Mesenchymal stem cell (in vitro differentiated cells and primary cell): ENCODE results near the gene GPR39.
A peak's percentile ranks its signal among the peaks of the same experiment; 100 is the strongest.

Experiments
- DNase-seq: peaks from one replicate; pipeline ENCODE4 v3.0.0-alpha.2; 2013
- H2AFZ ChIP-seq: one replicate; pipeline ENCODE4 v1.6.1; 2013; ENCODE audit warnings: low read depth, mild to moderate bottlenecking, control low read depth, inconsistent platforms, low read length, moderate library complexity
- H2AK5ac ChIP-seq: 2 replicates; pipeline ENCODE4 v1.6.1; 2013; ENCODE audit warnings: low read length, moderate library complexity, mild to moderate bottlenecking, inconsistent platforms; ENCODE audit not compliant: severe bottlenecking
- H2BK120ac ChIP-seq: one replicate; pipeline ENCODE4 v1.6.1; 2013; ENCODE audit warnings: low read depth, mild to moderate bottlenecking, inconsistent platforms, low read length, moderate library complexity
- H2BK12ac ChIP-seq, 2 experiments: one replicate each; pipeline ENCODE4 v1.6.1; 2013; ENCODE audit warnings: inconsistent platforms in 2 of 2, low read length in 2 of 2, mild to moderate bottlenecking in 2 of 2, moderate library complexity in 2 of 2, control low read depth in 1 of 2
- H2BK15ac ChIP-seq: one replicate; pipeline ENCODE4 v1.6.1; 2013; ENCODE audit warnings: mild to moderate bottlenecking, low read depth, inconsistent platforms; ENCODE audit not compliant: poor library complexity, severe bottlenecking
- H2BK5ac ChIP-seq: 2 replicates; pipeline ENCODE4 v1.6.1; 2013; ENCODE audit warnings: low read depth, mild to moderate bottlenecking, low read length, control low read depth, inconsistent platforms; ENCODE audit not compliant: poor library complexity, severe bottlenecking
- H3K14ac ChIP-seq, 2 experiments: one replicate each; pipeline ENCODE4 v1.6.1; 2013; ENCODE audit warnings: inconsistent platforms in 2 of 2, low read length in 2 of 2, control low read depth in 1 of 2, mild to moderate bottlenecking in 1 of 2, moderate library complexity in 1 of 2
- H3K18ac ChIP-seq, 2 experiments: one replicate each; pipeline ENCODE4 v1.6.1; 2013; ENCODE audit warnings: inconsistent platforms in 2 of 2, low read length in 2 of 2, control low read depth in 1 of 2, low read depth in 1 of 2, mild to moderate bottlenecking in 1 of 2
- H3K23ac ChIP-seq, 2 experiments: one replicate each; pipeline ENCODE4 v1.6.1; 2013; ENCODE audit warnings: inconsistent platforms in 2 of 2, low read length in 2 of 2, mild to moderate bottlenecking in 2 of 2, moderate library complexity in 2 of 2, control low read depth in 1 of 2
- H3K27ac ChIP-seq: 2 replicates; pipeline ENCODE4 v1.5.1; 2013; ENCODE audit warnings: mild to moderate bottlenecking, moderate library complexity, low read length, control low read depth, inconsistent platforms; ENCODE audit not compliant: poor library complexity, severe bottlenecking
- H3K27me3 ChIP-seq, 2 experiments: 2 replicates each; pipeline versions ENCODE4 v1.6.1 to v1.7.0; 2013; ENCODE audit warnings: low read length in 2 of 2, mild to moderate bottlenecking in 2 of 2, moderate library complexity in 2 of 2, control low read depth in 1 of 2, inconsistent platforms in 1 of 2; ENCODE audit not compliant: control insufficient read depth in 1 of 2, insufficient read depth in 1 of 2
- H3K36me3 ChIP-seq, 2 experiments: 2 replicates each; pipeline versions ENCODE4 v1.6.1 to v1.7.0; 2013; ENCODE audit warnings: low read length in 2 of 2, control low read depth in 1 of 2, inconsistent platforms in 1 of 2, low read depth in 1 of 2, mild to moderate bottlenecking in 1 of 2; ENCODE audit not compliant: insufficient read depth in 2 of 2, control insufficient read depth in 1 of 2
- H3K4ac ChIP-seq, 2 experiments: one replicate each; pipeline ENCODE4 v1.6.1; 2013; ENCODE audit warnings: inconsistent platforms in 2 of 2, low read length in 2 of 2, mild to moderate bottlenecking in 2 of 2, moderate library complexity in 2 of 2, control low read depth in 1 of 2, low read depth in 1 of 2
- H3K4me1 ChIP-seq: 2 replicates; pipeline ENCODE4 v1.6.1; 2013; ENCODE audit warnings: low read depth, low read length, control low read depth; ENCODE audit not compliant: control insufficient read depth, insufficient read depth
- H3K4me2 ChIP-seq: 2 replicates; pipeline ENCODE4 v1.6.1; 2013; ENCODE audit warnings: low read length, mild to moderate bottlenecking, inconsistent platforms; ENCODE audit not compliant: poor library complexity, severe bottlenecking
- H3K4me3 ChIP-seq, 2 experiments: 2 replicates each; pipeline versions ENCODE4 v1.5.1 to v1.7.0; 2013; ENCODE audit warnings: low read length in 2 of 2, mild to moderate bottlenecking in 2 of 2, control low read depth in 1 of 2, low read depth in 1 of 2; ENCODE audit not compliant: insufficient read depth in 1 of 2
- H3K79me1 ChIP-seq: replicated peaks from 2 replicates; pipeline ENCODE4 v1.6.1; 2013; ENCODE audit warnings: mild to moderate bottlenecking, control low read depth, low read length, inconsistent platforms; ENCODE audit not compliant: poor library complexity, severe bottlenecking
- H3K9ac ChIP-seq: 2 replicates; pipeline ENCODE4 v1.7.0; 2013; ENCODE audit warnings: mild to moderate bottlenecking, low read length, moderate library complexity
- H3K9me3 ChIP-seq: 2 replicates; pipeline ENCODE4 v1.7.0; 2013; ENCODE audit warnings: mild to moderate bottlenecking, low read length; ENCODE audit not compliant: control insufficient read depth
- H4K8ac ChIP-seq: one replicate; pipeline ENCODE4 v1.6.1; 2013; ENCODE audit warnings: inconsistent platforms, mild to moderate bottlenecking, low read length, moderate library complexity
- H4K91ac ChIP-seq: one replicate; pipeline ENCODE4 v1.6.1; 2013; ENCODE audit warnings: mild to moderate bottlenecking, low read length, inconsistent platforms
- WGBS: methylation state at CpG from one replicate; pipeline ENCODE4 v1.1.7; 2013; ENCODE audit warnings: mixed read lengths; 5-methylcytosine and 5-hydroxymethylcytosine counted together

GPR39 gene

DNA sequence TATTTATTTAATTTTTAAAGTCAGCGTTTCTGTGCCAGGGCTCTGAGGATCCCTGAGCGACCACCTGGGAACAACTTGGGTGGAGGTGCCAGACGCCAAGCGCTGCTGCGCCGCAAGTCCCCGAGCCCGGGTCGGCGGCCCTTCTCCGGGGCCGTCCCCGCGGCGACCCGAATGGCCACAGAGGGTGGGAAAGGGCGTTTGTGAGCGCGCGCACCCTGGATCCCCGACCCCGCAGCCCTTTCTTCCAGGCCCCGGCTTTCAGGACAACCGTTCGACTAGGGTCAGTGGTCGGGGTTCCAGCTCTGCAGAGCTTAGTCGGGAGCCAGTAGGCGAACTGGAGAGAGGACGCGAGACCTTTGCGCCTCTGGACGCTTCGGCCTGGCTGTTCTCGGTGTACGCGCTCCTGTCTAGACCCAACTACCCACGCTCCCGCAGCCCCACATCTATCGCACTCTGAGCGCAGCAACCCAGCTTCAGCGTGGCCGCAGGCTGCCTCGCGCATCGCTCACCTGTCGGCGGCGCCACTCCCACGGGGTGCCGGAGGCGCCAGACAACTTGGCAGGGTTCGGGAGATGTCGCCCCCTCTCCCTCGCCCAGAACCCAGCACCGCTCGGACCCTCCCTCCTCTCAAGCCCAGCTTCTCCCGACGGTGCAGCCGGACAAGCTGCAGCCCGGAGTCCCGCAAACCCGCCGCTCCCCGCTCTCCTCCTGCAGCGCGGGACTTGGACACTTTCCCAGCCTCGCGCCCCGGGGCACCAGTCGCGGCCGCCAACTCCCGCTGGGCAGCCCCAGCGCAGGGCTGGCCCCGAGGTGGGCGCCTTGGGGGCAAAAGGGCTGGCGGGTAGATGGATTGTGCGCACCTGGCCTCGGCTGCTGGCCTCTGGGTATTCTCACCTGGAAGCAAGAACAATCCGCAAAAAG, 252.6 kb downstream of the GPR39 start:
- Histone ChIP-seq H3K23ac (peak overlapping the region in 1 of 2 experiments; percentile 72), H3K4me3 (peak overlapping the region; percentile 57 to 73), H3K14ac (peak overlapping the region in 1 of 2 experiments; percentile 15), H3K9me3 (no peaks in the 10 kb centered on the region), H2BK5ac (peak overlapping the region; percentile 26), H2BK15ac (no peak overlapping the region), H3K27me3 (peaks cover 5 to 47% of the 10 kb centered on the region in 2 experiments), H2BK120ac (no peak overlapping the region), H3K36me3 (no peaks in the 10 kb centered on the region), H4K8ac (no peak overlapping the region), H2AFZ (no peak overlapping the region), H3K4ac (no peak overlapping the region), H3K4me1 (peaks cover 30% of the 10 kb centered on the region), H2AK5ac (no peak overlapping the region), H2BK12ac (no peak overlapping the region), H3K9ac (no peak overlapping the region), H3K27ac (no peak overlapping the region), H3K18ac (peak overlapping the region in 1 of 2 experiments; percentile 30), H3K4me2 (peak overlapping the region; percentile 99), H3K79me1 (peaks cover 10% of the 10 kb centered on the region), H4K91ac (no peak overlapping the region)
- WGBS = under 1% methylated on average over 64 of the region's 80 CpGs
- DNase-seq = peak; percentile 22

- Histone ChIP-seq H3K4me2 (peak within 1 kb of the TSS; percentile 99), H2AK5ac (no peak within 1 kb of the TSS), H3K18ac (peak within 1 kb of the TSS in 1 of 2 experiments; percentile 30), H3K9me3 (no peaks in the 10 kb centered on the region), H3K9ac (no peak within 1 kb of the TSS), H4K8ac (no peak within 1 kb of the TSS), H3K79me1 (peaks cover 10% of the 10 kb centered on the region), H3K4ac (no peak within 1 kb of the TSS), H3K4me1 (peaks cover 30% of the 10 kb centered on the region), H3K14ac (peak within 1 kb of the TSS in 1 of 2 experiments; percentile 79), H3K23ac (peak within 1 kb of the TSS in 1 of 2 experiments; percentile 72), H2AFZ (no peak within 1 kb of the TSS), H3K4me3 (peak within 1 kb of the TSS; percentile 57 to 73), H3K27ac (peak within 1 kb of the TSS; percentile 38), H3K36me3 (no peaks in the 10 kb centered on the region), H2BK5ac (peak within 1 kb of the TSS; percentile 26), H3K27me3 (peaks cover 5 to 47% of the 10 kb centered on the region in 2 experiments), H4K91ac (peak within 1 kb of the TSS; percentile 29), H2BK12ac (no peak within 1 kb of the TSS), H2BK15ac (no peak within 1 kb of the TSS), H2BK120ac (no peak within 1 kb of the TSS)
- WGBS = 0% methylated on average over 11 of the region's 59 CpGs
- peak; percentile 9 for DNase-seq
Measured at GRCh38 chr2:132669908-132670495, 253.4 kb downstream of the GPR39 start, which contains the start of gene LYPD1. Gene LYPD1, minus strand, starts transcription at chr2:132670205. Its CDS starts 273 bp downstream, at chr2:132669932.

GRCh38 chr2:132670496-132671150, 254.0 kb downstream of the GPR39 start:
- no peak overlapping the region for H2AK5ac ChIP-seq
- no peak overlapping the region for H2BK12ac ChIP-seq
- H3K27me3 ChIP-seq = peaks cover 5 to 47% of the 10 kb centered on the region in 2 experiments
- H3K4me2 ChIP-seq = peak overlapping the region; percentile 99
- no peak overlapping the region for H2AFZ ChIP-seq
- peak overlapping the region; percentile 29 for H4K91ac ChIP-seq
- DNase-seq = peak; percentile 22
- peaks cover 10% of the 10 kb centered on the region for H3K79me1 ChIP-seq
- H2BK120ac ChIP-seq = no peak overlapping the region
- H3K4me3 ChIP-seq = peak overlapping the region; percentile 57 to 73
- H2BK15ac ChIP-seq = no peak overlapping the region
- H3K9ac ChIP-seq = no peak overlapping the region
- H3K23ac ChIP-seq = no peak overlapping the region
- no peaks in the 10 kb centered on the region for H3K36me3 ChIP-seq
- no peaks in the 10 kb centered on the region for H3K9me3 ChIP-seq
- peaks cover 30% of the 10 kb centered on the region for H3K4me1 ChIP-seq
- H3K14ac ChIP-seq = peak overlapping the region in 1 of 2 experiments; percentile 79
- 0% methylated on average over 34 of the region's 44 CpGs for WGBS
- no peak overlapping the region for H3K4ac ChIP-seq
- peak overlapping the region; percentile 5 for H2BK5ac ChIP-seq
- H4K8ac ChIP-seq = no peak overlapping the region
- H3K27ac ChIP-seq = peak overlapping the region; percentile 38
- H3K18ac ChIP-seq = no peak overlapping the region
